Stimulated activated CD4-positive, alpha-beta T cell treated with anti-CD3 and anti-CD28 coated beads, Interleukin-2, amount 100 ng/mL, for 24 hours (primary cell): Measurements from ENCODE around the gene PRXL2C.
"Not testable (repeated sequence)": the region's sequence is repeated elsewhere in the genome, so short reads cannot be mapped to it uniquely, and the experiment has no call there.

Source experiments
- DNase-seq, 2 donors: peaks; one replicate each; pipeline ENCODE4 v3.0.0-alpha.2; 2020

The PRXL2C gene

GRCh38 chr9:96655198-96655851 is at the start of gene PRXL2C:
PRXL2C (minus strand) TSS chr9:96655317; CDS start chr9:96655281, 36 bp downstream.
- peak; percentile 83 to 87 for DNase-seq

- not testable (repeated sequence) for DNase-seq
Observed at GRCh38 chr9:96700721-96701375, 45.7 kb upstream of the PRXL2C start.

- DNase-seq: no peak
Observed at GRCh38 chr9:96691326-96691725, 36.2 kb upstream of the PRXL2C start.

- DNase-seq: no peak
Observed at GRCh38 chr9:96688745-96689464, 33.8 kb upstream of the PRXL2C start.

- DNase-seq: no peak
Observed at GRCh38 chr9:96688187-96688586, 33.1 kb upstream of the PRXL2C start.

- DNase-seq: peak; percentile 72 to 77
Observed at GRCh38 chr9:96686638-96687335, 31.7 kb upstream of the PRXL2C start.

GRCh38 chr9:96680812-96681499 is 25.8 kb upstream of the PRXL2C start:
- DNase-seq: no peak

GRCh38 chr9:96674906-96675538 is 19.9 kb upstream of the PRXL2C start:
- DNase-seq: no peak

- DNase-seq: not testable (repeated sequence)
Observed at GRCh38 chr9:96673786-96674185, 18.7 kb upstream of the PRXL2C start.

GRCh38 chr9:96668868-96669534 is 13.9 kb upstream of the PRXL2C start:
- DNase-seq: no peak

- DNase-seq: no peak
Observed at GRCh38 chr9:96667363-96667728, 12.2 kb upstream of the PRXL2C start.

- DNase-seq: not testable (repeated sequence)
Observed at GRCh38 chr9:96666653-96667362, 11.7 kb upstream of the PRXL2C start.

- no peak for DNase-seq
Observed at GRCh38 chr9:96665789-96666188, 10.7 kb upstream of the PRXL2C start.

GRCh38 chr9:96663506-96664120 is 8.5 kb upstream of the PRXL2C start:
- DNase-seq: no peak

- DNase-seq: no peak
Observed at GRCh38 chr9:96661711-96662110, 6.6 kb upstream of the PRXL2C start.

GRCh38 chr9:96660692-96661248 is 5.7 kb upstream of the PRXL2C start:
- DNase-seq: no peak

- DNase-seq: peak; percentile 58 to 66
Observed at GRCh38 chr9:96654450-96655197, 493 bp downstream of the PRXL2C start.

- DNase-seq: no peak
Observed at GRCh38 chr9:96651626-96652025, 3.5 kb downstream of the PRXL2C start.

GRCh38 chr9:96649620-96650324 is 5.3 kb downstream of the PRXL2C start:
- no peak for DNase-seq
